Measurements from ENCODE around the gene BNIP5. TPM values are rescaled to one million over a fixed set of nuclear protein-coding genes. Genes with fewer than 3 reads are reported as not detected.
"Not testable (repeated sequence)": the region's sequence is repeated elsewhere in the genome, so short reads cannot be mapped to it uniquely, and the experiment has no call there.

BNIP5 gene
- polyA plus RNA-seq, 4 donors = 0.07 to 0.33 (median 0.22) TPM

DNA sequence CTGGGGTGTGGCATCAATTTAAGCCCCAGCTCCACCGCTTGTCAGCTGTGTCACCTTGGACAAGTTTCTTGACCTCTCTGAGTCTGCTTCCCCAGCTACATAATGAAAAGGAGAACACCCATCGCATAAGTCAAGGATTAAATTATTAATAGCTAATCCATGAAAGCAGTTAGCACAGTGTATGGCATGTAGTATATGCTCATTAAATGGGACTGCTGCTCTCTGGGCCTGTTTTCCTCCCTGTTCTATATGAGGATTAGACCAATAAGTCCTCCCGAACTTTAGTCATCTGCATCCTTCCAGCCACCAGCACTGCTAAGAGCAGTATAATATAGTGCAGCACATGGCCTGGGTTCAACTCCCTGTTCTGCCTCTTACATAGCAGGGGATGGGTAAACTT is 31.1 kb upstream of the BNIP5 start:
- no peak for DNase-seq (ENCODE audit: low read depth in 4 of 4, low spot score in 3 of 4)

DNA sequence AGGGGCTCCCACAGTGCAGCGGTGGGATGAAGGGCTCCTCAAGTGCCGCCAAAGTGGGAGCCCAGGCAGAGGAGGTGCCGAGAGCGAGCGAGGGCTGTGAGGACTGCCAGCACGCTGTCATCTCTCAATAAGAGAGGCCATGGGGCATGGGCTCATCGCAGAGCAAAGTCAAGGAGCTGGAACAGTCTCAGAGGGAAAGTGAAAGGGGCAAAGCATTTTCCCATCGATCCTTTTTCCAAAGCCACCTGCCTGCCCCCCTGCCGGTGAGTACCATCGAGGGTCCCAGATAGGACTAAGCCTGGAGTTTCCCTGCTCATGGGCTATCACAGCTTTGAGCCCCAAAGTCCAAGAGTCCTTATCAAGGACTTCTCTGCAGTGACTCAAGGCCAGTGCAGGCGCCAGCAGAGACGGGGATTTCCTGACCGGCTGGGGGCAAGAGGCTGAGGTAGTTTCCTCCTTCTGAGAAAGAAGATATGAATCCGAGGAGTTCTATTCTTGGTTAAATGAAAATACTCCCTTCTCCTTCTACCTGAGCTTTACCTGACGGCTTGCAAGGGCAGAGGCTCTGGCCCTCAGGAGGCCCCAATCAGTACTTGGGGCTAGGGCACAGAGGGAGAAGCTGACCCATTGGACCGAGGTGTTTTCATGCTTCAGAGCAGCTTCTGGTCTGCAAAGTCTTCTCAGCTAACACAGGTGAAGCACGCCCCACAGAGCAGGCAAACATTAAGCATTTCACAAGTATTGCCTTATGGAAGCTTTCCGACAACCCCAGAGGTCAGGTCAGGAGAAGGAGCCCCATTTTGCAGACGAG is 28.2 kb upstream of the BNIP5 start:
- no peak for DNase-seq (ENCODE audit: low read depth in 4 of 4, low spot score in 3 of 4)

DNA sequence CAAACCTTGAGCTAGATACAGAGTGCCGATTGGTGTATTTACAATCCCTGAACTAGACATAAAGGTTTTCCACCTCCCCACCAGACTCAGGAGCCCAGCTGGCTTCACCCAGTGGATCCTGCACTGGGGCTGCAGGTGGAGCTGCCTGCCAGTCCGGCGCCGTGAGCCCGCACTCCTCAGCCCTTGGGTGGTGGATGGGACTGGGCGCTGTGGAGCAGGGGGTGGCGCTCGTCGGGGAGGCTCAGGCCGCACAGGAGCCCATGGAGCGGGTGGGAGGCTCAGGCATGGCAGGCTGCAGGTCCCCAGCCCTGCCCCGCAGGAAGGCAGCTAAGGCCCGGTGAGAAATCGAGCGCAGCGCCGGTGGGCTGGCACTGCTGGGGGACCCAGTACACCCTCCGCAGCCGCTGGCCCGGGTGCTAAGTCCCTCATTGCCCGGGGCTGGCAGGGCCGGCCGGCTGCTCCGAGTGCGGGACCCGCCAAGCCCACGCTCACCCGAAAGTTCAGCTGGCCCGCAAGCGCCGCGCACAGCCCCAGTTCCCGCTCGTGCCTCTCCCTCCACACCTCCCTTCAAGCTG is 27.5 kb upstream of the BNIP5 start:
- DNase-seq (ENCODE audit: low read depth in 4 of 4, low spot score in 3 of 4) = not testable (repeated sequence)

DNA sequence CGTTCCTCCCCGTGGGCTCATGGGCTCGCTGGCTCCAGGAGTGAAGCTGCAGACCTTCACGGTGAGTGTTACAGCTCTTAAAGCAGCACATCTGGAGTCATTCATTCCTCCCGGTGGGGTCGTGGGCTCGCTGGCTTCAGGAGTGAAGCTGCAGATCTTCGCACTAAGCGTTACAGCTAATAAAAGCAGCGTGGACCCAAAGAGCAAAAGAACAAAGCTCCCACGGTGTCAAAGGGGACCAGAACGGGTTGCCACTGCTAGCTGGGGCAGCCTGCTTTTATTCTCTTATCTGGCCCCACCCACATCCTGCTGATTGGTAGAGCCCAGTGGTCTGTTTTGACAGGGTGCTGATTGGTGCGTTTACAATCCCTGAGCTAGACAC is 26.7 kb upstream of the BNIP5 start:
- not testable (repeated sequence) for DNase-seq (ENCODE audit: low read depth in 4 of 4, low spot score in 3 of 4)

DNA sequence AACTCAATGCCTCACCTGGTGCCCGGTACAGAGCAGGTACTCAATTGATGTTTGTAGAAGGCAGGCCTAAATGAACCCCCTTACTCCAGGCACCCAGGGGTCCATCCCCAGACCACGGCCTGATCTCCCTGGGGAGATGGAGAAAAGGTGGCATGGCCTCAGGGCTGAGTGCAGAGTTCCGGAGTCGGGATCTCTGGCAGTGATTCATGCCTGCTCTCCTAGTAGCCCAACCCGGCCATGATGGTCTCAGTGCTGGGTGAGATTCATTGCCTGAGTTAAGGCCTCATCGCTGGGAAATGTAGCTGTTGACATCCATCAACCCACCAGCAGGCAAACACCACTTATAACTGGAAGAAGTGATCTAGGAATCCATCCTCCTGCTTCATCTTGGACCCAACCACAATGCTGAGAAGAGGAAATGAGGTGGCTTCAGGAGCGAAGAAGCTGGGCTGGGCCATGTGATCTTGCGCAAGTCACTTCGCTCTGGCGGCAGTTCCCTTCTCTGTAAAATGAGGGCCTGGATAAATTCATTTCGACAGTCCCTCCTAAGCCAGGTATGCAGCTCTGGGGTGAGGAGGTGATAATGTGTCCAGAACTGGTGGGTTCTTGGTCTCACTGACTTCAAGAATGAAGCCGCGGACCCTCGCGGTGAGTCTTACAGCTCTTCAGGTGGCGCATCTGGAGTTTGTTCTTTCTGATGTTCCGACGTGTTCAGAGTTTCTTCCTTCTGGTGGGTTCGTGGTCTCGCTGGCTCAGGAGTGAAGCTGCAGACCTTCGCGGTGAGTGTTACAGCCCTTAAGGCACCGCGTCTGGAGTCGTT is 26.1 kb upstream of the BNIP5 start:
- no peak for DNase-seq (ENCODE audit: low read depth in 4 of 4, low spot score in 3 of 4)

DNA sequence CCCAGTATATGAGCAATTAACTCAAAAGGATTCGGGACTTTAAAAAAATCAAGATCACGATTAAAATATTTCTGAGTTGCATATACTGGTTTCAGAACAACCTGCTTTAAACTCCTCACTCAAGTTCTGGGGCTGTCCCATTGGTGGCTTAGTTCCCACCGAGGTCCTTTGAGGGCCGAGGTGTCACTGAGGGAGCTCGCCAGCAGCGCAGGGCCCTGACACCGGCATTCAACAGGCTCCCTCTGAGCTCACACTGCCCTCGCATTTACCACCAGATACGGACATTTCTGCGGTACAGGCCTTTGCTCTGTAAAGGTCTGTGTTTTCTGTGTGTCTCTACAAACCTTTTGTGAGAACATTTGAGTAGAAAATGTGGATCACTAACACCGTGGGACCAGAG is 24.4 kb upstream of the BNIP5 start:
- no peak for DNase-seq (ENCODE audit: low read depth in 4 of 4, low spot score in 3 of 4)

DNA sequence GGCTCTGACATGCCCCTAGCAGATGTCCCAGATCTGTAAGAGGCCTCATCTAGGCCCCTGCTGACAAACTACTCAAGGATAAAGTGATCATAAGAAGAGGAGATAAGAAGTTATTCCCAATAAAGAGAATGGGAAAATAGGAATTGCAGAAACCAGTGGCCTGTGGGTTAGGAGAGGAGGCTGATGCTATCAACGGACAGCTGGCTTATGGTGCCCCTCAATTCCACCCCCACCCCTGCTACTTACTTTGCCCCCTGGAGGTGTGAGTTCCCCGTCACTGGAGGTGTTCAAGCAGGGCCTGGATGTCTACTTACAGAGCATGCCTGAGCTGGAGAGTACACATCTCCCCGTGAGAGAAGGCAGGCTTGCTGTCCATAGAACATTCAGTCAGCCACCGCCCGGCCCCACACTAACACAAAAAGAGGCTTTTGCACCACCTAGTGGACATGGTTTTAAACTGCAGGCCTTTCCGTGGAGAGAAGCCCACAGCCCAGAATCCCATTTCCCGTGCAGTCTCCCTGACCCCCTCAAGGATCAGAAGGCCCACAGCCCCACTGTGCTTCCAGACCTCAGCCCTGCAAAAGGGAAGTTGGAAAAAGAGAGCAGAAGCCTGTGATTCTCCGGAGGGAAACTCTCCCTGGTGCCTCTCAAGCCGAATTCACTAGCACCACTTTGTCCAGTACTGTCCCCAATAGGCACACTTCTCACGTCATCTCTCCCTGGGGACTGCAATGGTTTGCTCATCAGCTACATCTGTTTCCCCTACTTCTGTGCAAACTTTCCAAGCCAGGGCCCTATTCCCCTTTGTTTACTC is 23.8 kb upstream of the BNIP5 start:
- peak; percentile 67 to 74 (median 73) for DNase-seq (ENCODE audit: low read depth in 4 of 4, low spot score in 3 of 4)

DNA sequence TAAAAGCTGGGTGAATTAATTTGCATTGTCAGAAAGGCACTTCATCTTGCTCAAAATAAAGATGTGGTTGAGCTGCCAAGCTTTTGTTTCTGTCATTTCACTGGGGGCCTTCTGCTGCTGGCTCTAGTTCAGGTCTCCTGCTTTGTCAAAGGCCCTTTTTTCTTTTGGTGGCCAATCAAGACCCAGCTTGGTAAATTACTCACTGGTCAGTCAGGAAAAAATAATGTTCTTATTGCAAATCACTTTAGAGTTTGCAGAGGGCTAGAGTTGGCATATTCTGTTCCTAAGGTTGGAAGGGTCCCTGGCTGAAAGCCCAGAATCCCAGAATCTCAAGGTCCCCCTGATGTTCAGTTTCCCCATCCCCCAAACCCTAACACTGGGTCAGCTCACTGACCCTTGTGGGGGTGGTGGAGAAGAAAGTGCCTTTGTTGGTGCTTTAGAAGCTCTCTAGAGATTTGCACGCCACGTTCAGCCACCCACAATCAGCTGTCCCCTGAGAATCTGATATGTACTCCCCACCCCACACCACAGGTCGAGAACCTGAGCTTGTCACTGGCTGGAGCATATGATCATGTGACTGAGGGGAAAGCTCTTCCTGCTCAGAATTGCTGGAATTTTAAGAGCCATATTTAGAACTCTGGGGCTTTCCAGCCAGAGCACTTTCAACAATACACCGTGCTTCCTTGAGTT is 21.7 kb upstream of the BNIP5 start:
- no peak for DNase-seq (ENCODE audit: low read depth in 4 of 4, low spot score in 3 of 4)

DNA sequence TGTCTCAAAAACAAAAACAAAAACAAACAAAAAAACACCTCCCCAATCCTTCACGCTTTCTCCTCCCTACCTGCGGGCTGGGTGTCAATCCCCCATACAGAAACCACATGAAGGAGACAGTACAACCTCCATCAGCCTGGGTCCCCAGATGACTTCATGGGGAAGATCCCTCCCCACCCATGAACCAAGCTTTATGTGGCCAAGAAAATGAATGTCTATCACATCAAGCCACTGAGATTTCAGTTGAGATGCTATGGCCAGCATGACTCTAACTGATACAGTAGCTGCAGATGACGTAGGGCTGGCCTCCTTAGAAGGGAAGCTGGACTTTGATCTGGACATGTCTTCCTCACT is 21.2 kb upstream of the BNIP5 start:
- no peak for DNase-seq (ENCODE audit: low read depth in 4 of 4, low spot score in 3 of 4)

DNA sequence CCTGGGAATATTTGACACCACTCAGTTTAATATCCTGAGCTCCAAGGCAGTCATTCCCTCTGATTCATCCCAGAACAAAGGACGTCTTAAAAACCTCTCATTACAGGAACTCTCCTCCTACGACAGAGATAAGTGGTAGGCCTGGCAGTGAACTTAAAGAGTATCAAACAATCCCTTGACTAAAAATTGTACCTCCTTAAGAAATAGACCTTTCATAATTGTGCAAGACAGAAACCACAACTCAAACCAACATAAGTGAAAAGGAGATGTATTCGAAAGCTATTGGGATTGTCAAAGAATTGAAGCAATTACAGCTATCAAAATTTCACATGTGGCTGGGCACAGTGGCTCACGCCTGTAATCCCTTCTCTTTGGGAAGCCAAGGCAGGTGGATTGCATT is 19.1 kb upstream of the BNIP5 start:
- no peak for DNase-seq (ENCODE audit: low read depth in 4 of 4, low spot score in 3 of 4)

DNA sequence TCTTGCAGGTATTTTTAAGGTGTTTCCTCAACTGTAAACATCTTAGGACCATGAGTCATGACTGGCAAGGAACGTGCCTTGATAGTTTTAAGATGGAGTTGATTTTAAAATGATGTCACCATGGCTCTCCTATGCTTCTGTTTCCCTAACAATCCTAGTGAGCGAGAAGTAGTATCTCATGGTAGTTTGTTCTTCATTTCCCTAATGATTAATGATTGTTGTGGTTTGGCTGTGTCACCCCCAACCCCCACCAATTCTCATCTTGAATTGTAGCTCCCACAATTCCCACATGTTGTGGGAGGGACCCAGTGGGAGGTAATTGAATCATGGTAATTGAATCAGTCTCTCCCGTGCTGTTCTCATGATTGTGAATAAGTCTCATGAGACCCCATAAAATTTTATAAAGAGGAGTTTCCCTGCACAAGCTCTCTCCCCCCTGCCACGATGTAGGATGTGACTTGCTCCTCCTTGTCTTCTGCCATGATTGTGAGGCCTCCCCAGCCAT is 16.8 kb upstream of the BNIP5 start:
- DNase-seq (ENCODE audit: low read depth in 4 of 4, low spot score in 3 of 4) = no peak

DNA sequence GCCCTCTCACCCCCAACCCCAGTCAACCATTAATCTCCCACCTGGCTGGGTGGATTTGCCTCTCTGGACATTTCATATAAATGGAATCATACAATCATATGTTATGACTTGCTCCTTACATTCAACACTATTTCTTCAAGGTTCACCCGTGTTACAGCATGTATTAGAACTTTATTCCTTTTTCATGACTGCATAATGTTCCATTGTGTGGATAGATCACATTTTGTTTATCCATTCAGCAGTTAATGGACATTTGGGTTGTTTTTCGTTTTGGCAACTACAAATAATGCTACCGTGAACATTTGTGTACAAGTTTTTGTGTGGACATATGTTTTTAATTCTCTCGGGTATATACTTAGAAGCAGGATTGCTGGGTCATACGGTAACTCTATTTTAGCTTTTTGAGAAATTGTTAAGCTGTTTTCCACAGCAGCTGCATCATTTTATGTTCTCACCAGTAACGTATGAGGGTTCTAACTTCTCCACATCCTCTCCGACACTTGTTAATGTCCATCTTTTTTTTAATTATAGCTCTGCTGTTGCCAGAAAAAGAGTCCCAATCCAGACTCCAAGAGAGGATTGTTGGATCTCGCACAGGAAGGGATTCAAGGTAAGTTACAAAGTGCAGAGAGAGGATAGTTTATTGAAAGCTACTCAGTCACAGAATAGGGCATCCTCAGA is 15.9 kb upstream of the BNIP5 start:
- DNase-seq (ENCODE audit: low read depth in 4 of 4, low spot score in 3 of 4) = no peak

DNA sequence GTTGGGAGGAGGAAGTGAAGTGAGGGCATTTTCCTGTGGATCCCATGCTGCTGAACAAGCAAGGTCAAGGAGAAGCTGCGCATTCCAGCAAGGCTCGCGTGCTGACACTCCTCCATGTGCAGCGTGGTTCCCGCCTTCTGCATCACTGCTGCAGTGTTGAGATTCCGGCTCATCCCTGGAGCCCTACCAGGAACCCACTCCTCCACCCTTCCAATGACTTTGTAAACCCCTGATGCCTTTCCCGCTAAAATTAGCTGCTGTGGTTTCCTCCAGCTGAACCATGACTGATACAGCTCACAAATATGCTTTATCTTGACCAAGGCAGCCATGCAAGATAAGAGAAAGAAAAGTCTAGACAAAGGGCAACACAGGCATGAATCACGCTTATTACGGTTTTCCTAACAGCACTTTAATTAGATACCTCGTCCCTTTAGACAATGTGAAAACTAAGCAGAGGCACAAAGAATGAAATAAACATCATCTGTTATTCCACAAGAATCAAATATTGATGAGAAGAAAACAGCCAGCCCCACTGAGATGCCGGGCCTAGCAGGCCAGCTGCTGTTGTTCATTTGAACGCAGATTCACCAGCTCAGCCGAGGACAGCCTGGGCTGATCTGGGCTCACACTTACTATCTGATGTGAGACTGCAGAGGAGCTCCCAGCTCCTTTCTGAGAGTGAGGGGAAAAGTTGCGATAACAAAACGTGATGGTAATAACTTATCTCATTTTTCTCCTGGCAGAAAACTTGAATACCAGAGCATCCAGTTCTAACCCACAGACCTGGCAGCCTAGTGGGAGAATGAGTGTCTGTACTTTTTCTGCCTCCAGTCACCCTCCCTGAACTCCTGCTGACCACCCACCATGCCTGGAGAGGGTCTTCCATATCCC is 14.2 kb upstream of the BNIP5 start:
- DNase-seq (ENCODE audit: low read depth in 4 of 4, low spot score in 3 of 4) = no peak

DNA sequence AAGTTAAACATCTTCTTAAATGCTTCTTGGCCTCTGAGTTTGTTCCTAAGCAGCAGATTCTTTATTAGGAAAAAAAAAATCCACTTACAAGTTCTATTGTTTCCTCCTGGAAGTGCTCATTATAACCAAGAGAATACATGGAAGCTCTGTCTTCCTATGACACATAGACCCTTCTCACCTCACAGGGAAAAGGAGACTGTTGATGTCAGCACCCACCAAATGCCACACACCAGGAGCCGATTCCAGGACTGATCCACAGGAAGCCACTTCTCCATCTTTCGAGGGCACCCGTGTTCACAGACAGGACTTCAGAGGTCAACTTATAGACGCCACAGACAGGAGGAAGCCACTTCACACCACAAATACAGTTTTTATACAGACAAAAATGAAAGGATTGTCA is 13.4 kb upstream of the BNIP5 start:
- no peak for DNase-seq (ENCODE audit: low read depth in 4 of 4, low spot score in 3 of 4)

DNA sequence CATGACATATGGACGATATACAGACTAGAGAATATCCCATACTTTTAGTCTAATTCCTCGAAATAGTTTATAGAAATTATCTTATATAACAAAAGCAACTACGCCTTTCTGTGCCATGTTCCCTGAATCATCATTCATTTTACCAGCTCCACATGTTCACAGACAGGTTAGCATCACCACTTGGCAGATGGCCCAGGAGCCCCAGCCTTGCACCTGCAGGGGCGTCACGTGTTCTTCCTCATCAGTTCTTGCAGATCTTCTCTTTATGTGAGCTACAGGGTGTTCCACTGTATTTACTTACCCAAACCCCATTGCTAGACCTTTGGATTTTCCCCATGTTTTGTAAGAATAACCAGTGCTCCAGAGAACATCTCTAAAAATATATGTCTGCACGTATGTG is 12.6 kb upstream of the BNIP5 start:
- DNase-seq (ENCODE audit: low read depth in 4 of 4, low spot score in 3 of 4) = no peak

DNA sequence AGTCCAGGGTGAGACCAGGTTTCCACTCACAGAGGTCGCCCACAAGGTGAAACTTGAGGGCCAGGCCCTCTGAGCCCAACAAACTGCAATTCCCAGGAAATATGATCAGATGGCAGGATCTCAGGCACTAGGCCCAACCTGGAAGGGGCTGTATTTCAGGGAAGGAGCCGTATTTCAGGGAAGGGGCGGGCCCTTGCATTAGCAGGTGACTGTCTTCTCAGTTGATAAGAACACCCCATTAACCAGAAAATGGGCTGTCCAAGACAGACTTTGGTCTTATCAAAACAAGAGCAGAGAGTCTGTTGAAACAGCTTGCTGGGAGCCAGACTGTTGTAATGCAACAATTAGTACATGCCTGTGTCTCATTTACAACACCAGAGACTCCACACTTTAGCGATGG is 10.9 kb upstream of the BNIP5 start:
- DNase-seq (ENCODE audit: low read depth in 4 of 4, low spot score in 3 of 4) = no peak

DNA sequence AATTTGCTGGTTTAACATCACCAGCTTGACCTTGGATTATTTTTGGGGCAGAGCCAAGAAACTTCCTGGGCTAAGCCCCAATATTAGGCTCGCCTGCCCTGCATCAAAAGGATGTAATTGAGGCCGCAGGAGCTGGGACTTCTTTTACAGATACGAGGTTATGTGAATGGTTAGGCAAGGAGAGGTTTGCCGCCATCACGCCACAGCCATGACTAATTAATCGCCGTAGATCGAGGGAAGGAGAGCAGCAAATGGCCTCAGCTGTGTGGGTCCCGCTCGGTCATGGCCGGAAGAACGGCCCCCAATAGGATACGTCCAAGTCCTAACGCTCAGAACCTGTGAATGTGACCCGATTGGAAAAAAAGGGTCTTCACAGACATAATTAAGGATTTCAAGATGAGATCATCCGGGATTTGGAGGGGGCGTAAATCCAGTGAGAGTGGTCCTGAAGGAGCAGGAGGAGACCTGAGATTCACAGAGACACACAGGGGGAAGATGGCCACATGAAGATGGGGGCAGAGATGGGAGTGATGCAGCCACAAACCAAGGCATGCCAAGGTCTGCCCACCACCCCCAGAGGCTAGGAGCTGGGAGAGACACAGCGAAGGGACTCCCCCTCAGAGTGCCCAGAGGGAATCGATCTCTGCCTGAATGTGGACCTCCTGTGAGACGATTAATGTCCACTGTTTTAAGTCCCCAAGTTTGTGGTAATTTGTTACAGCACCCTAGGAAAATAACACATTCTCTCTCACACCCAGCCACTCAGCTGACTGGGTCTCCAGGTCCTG is 10.0 kb upstream of the BNIP5 start:
- DNase-seq (ENCODE audit: low read depth in 4 of 4, low spot score in 3 of 4) = no peak
